GM12892 (cell line): ENCODE measurements around the gene FBXO47.

Source experiments
- POLR2A ChIP-seq: IDR thresholded peaks from 2 replicates; pipeline ENCODE4 v1.6.1; 2011; ENCODE audit warnings: low read depth, low read length, control low read depth
- POLR2AphosphoS5 ChIP-seq: IDR thresholded peaks from 2 replicates; pipeline ENCODE4 v1.6.1; 2011; ENCODE audit warnings: low read depth, low read length, control low read depth
- TAF1 ChIP-seq: IDR thresholded peaks from 2 replicates; pipeline ENCODE4 v1.6.1; 2011; ENCODE audit warnings: low read depth, mild to moderate bottlenecking, control low read depth, low read length, borderline replicate concordance

DNA sequence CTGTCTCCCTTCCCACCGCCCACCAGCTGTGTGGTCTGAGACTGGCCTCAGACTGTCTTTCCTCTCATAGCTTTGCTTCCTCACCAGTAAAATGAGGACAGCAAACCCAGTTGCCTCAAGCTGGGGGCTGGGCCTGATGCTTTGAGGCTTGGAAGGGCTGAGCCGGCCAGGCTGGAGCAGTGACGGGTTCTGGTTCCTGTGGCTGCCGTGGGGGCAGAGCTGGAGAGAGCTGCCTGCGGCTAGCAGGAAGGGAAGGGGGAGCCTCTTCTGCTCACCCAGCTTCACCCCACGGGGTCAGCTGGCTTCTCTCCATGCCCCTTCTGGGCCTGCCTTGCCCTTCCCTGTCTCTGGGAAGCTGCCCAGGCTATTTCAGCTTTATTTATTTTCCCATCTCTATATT, 73.6 kb downstream of the FBXO47 start:
- TF ChIP-seq POLR2AphosphoS5 (no peak), POLR2A (no peak), TAF1 (no peak)
